GM12878 (cell line): ENCODE data around the gene KIF5A. TPM values are rescaled to one million over a fixed set of nuclear protein-coding genes. Genes with fewer than 3 reads are reported as not detected.
A peak's percentile ranks its signal among the peaks of the same experiment; 100 is the strongest.

Experiments used
- ATAC-seq: fragments of 200-7000 bp; cut with Tn5 transposase; 3 replicates; pipeline ENCODE4 v1.9.1; 2020; ENCODE audit warnings: mild to moderate bottlenecking, moderate library complexity
- BruUV-seq: library from RNA; stranded (reverse); fragments of 400-500 nt; replicated peaks from 2 replicates; lab custom pipeline; 2021; lab: Mats Ljungman, UMichigan
- CTCF ChIA-PET: fragments of 300-600 bp; sonication (Branson Sonifier 250); formaldehyde crosslinking; extraction: SDS; loops from one replicate; lab custom pipeline; 2021; ENCODE audit warnings: inconsistent platforms; lab: Yijun Ruan, JAX
- POLR2A ChIA-PET: fragments of 350-600 bp; formaldehyde crosslinking; extraction: SDS; loops from one replicate; lab custom pipeline; 2021; ENCODE audit warnings: inconsistent platforms; lab: Charles Lee
- RAD21 ChIA-PET: fragments of 300-600 bp; sonication (Branson Sonifier 250); formaldehyde crosslinking; loops from one replicate; lab custom pipeline; 2023; ENCODE audit warnings: antibody characterized with exemption; ENCODE audit not compliant: unreplicated experiment; lab: Charles Lee
- SMC1A ChIA-PET: fragments of 300-600 bp; sonication (Branson Sonifier 250); formaldehyde crosslinking; loops from one replicate; lab custom pipeline; 2023; ENCODE audit not compliant: unreplicated experiment, uncharacterized antibody; lab: Charles Lee
- DNase-seq: peaks from one replicate; pipeline ENCODE4 v3.0.0-alpha.2; 2011; ENCODE audit warnings: low read depth, low spot score
- FAIRE-seq: peaks from 3 replicates; lab custom pipeline; 2011; peaks lifted over from hg19 to GRCh38; lab: Jason Lieb, UNC
- H2AFZ ChIP-seq: 2 replicates; pipeline ENCODE4 v1.6.0; 2011; ENCODE audit warnings: low read depth, low read length, control low read depth; ENCODE audit not compliant: control insufficient read depth
- H3K27ac ChIP-seq: 2 replicates; pipeline ENCODE4 v1.5.1; 2011; ENCODE audit warnings: control low read depth; ENCODE audit not compliant: control insufficient read depth, insufficient read depth
- H3K27me3 ChIP-seq, 2 experiments: replicated peaks in 1 of 2; 2 replicates each; pipeline versions ENCODE4 v1.6.0 to v1.6.1; 2011; ENCODE audit warnings: low read length in 1 of 2; ENCODE audit not compliant: control insufficient read depth in 2 of 2, insufficient read depth in 2 of 2
- H3K36me3 ChIP-seq, 2 experiments: 2 replicates each; pipeline ENCODE4 v1.5.1; 2011; ENCODE audit warnings: low read length in 1 of 2; ENCODE audit not compliant: control insufficient read depth in 2 of 2, insufficient read depth in 2 of 2
- H3K4me1 ChIP-seq: 2 replicates; pipeline ENCODE4 v1.6.1; 2011; ENCODE audit warnings: mild to moderate bottlenecking, low read length, moderate library complexity, mixed read lengths; ENCODE audit not compliant: control insufficient read depth, insufficient read depth
- H3K4me2 ChIP-seq: 2 replicates; pipeline ENCODE4 v1.6.0; 2011; ENCODE audit warnings: control low read depth; ENCODE audit not compliant: control insufficient read depth, insufficient read depth
- H3K4me3 ChIP-seq: fragments of 200-600 bp; sonication (generic); 2 replicates; pipeline ENCODE4 v1.5.1; 2016
- H3K79me2 ChIP-seq: 2 replicates; pipeline ENCODE4 v1.6.0; 2011; ENCODE audit warnings: low read length; ENCODE audit not compliant: control insufficient read depth, insufficient read depth
- H3K9ac ChIP-seq: 2 replicates; pipeline ENCODE4 v1.8.0; 2011; ENCODE audit warnings: low read length, control low read depth, mixed read lengths; ENCODE audit not compliant: control insufficient read depth, insufficient read depth
- H3K9me3 ChIP-seq: replicated peaks from 3 replicates; pipeline ENCODE4 v1.5.1; 2011; ENCODE audit warnings: mild to moderate bottlenecking, low read length; ENCODE audit not compliant: control insufficient read depth, insufficient read depth
- H4K20me1 ChIP-seq: 2 replicates; pipeline ENCODE4 v1.6.0; 2011; ENCODE audit not compliant: control insufficient read depth, insufficient read depth
- BRCA1 ChIP-seq: IDR thresholded peaks from 2 replicates; pipeline ENCODE4 v1.6.1; 2011; ENCODE audit warnings: low read depth, low read length, improper control_type of control experiment
- CREB1 ChIP-seq: IDR thresholded peaks from 2 replicates; pipeline ENCODE4 v1.6.1; 2012; ENCODE audit warnings: low read depth, mild to moderate bottlenecking, inconsistent platforms
- POU2F2 ChIP-seq: IDR thresholded peaks from 3 replicates; pipeline ENCODE4 v1.6.1; 2011; ENCODE audit warnings: low read depth, mild to moderate bottlenecking, low read length, borderline replicate concordance
- YY1 ChIP-seq: IDR thresholded peaks from 2 replicates; pipeline ENCODE4 v1.6.1; 2011; ENCODE audit warnings: low read depth, mild to moderate bottlenecking, low read length
- WGBS: methylation state at CpG from one replicate; pipeline ENCODE4 v1.1.6; 2016; ENCODE audit warnings: low lambda C conversion rate; ENCODE audit not compliant: insufficient replicate concordance, insufficient coverage; ENCODE audit errors: missing lambda C conversion rate; 5-methylcytosine and 5-hydroxymethylcytosine counted together
- in situ Hi-C: fragments of 300-500 bp; cut with MboI; formaldehyde crosslinking; loops from 9 replicates; pipeline ENCODE4 v1.14.3; 2018; ENCODE audit warnings: mixed read lengths
- intact Hi-C: fragments of 100-400 bp; cut with micrococcal nuclease; formaldehyde crosslinking; loops from one replicate; pipeline ENCODE4 v1.14.2; 2022; ENCODE audit not compliant: unreplicated experiment
- polyA plus RNA-seq, 11 experiments: library from polyadenylated mRNA; depleted of rRNA in 4 of 11; unstranded in 6 of 11; stranded (reverse) in 5 of 11; fragments of >200 nt; fragmentation: Nextera tagmentation in 4 of 11; fragmentation: Illumina TruSeq in 1 of 11; extraction: Ambion mirVana in 4 of 11; extraction: Trizol in 1 of 11; gene quantifications; 1 replicate in 1 of 11; 2 replicates in 10 of 11; pipeline versions ENCODE4 v1.2.1 to v1.2.3, GENCODE V29; 2011 to 2016; ENCODE audit warnings: inconsistent platforms in 2 of 11, missing spikeins in 2 of 11, low read depth in 1 of 11
- total RNA-seq, 4 experiments: library from RNA; depleted of rRNA in 3 of 4; stranded (reverse); fragments of >200 nt in 3 of 4; fragmentation: Illumina TruSeq in 1 of 4; extraction: Trizol in 1 of 4; gene quantifications; 2 replicates each; pipeline versions ENCODE4 v1.2.1 to v1.2.3, GENCODE V29; 2013 to 2021

KIF5A gene
- total and polyA plus RNA-seq, 10 of the 15 experiments (the other 5 are each of a cell fraction or from before 2014, with no cell fraction given), result 0.35 to 2.9 (median 0.97) TPM

- intact Hi-C loops, result loop anchor here (5.0 kb wide), 2 partner anchors 42 to 57 kb away; partner anchors contain the start of gene ARHGAP9
- Histone ChIP-seq H3K4me2 (peak overlapping the region; percentile 61), H3K79me2 (peaks cover 46% of the 10 kb centered on the region), H3K27ac (peak overlapping the region; percentile 96), H3K9ac (peak overlapping the region; percentile 97), H3K4me3 (peak overlapping the region; percentile 98), H4K20me1 (peaks cover 4% of the 10 kb centered on the region; the same call in 1 of the 2 replicates), H3K4me1 (peaks cover 23% of the 10 kb centered on the region), H2AFZ (no peak overlapping the region), H3K9me3 (no peaks in the 10 kb centered on the region), H3K36me3 (peaks cover 18 to 27% of the 10 kb centered on the region in 2 experiments), H3K27me3 (no peaks in the 10 kb centered on the region)
- DNase-seq, result no peak
- peak; percentile 40 for ATAC-seq
- SMC1A ChIA-PET, result interaction anchor here (1.1 to 1.6 kb wide), 3 partner anchors 19 to 90 kb away, joined by 3 to 5 read pairs (median 3); no protein-coding TSS in a partner anchor
- TF ChIP-seq CREB1 (no peak), BRCA1 (no peak), POU2F2 (no peak), YY1 (0 out of 2 replicates have a peak, but pooled peaks have one; percentile 2)
- CTCF ChIA-PET, result interaction anchor here (1.2 to 4.0 kb wide), 4 partner anchors 26 to 237 kb away, joined by 3 to 13 read pairs (median 4); no protein-coding TSS in a partner anchor
- no peak for FAIRE-seq
- WGBS, result under 1% methylated on average over 8 of the region's 8 CpGs
- POLR2A ChIA-PET, result interaction anchor here (0.6 to 1.6 kb wide), 5 partner anchors 17 to 290 kb away, joined by 3 to 11 read pairs (median 3); partner anchors contain the start of genes ARHGEF25 and SHMT2
- RAD21 ChIA-PET, result interaction anchor here (1.2 to 2.4 kb wide), 2 partner anchors 43 to 67 kb away, joined by 3 to 9 read pairs; no protein-coding TSS in a partner anchor
- in situ Hi-C loops, result no loop called here
- no TSS peak for BruUV-seq
These were observed 30.1 kb upstream of the KIF5A start for GRCh38 chr12:57519796-57520052.
